Activated CD8-positive, alpha-beta memory T cell treated with anti-CD3 and anti-CD28 coated beads, Interleukin-2, amount 50 U/mL, for 24 hours (primary cell): ENCODE data around the gene SYNJ2.

ENCODE experiments used
- DNase-seq: peaks from one replicate; pipeline ENCODE4 v3.0.0-alpha.2; 2020; ENCODE audit errors: extremely low read depth

SYNJ2 gene

DNA sequence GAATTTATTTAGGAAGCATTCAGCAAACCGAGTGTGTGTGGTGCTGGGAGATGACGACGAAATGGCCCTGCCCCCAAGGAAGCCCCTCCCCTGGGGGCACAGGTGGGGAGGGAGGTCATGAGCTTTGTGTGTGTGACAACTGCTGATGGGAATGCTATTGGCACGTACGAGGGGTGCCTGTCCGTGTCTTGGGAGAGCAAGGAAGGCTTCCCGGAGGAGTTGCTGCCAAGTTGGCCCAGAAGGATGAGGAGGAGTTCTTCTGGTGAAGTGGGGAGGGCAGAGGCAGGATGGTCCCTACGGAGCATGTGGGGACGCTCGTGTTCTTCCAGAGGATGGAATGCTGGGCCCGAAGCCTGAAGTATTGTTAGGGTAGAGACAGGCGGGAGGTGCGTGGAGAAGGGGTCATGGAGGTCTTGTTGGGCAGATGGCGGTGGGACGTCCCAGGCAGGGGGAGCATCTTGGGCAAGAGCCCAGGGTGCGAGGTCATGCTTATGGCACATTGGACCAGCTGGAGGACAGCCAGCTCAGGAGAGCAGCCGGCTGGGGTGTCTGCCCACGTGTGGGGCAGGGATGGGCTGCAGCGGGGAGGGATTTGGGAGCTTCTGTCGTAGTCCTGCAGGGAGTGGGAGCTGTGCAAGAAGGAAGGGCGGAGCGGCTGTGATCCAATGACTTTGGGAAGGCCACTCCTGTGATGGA is 46.1 kb downstream of the SYNJ2 start:
- DNase-seq: no peak

DNA sequence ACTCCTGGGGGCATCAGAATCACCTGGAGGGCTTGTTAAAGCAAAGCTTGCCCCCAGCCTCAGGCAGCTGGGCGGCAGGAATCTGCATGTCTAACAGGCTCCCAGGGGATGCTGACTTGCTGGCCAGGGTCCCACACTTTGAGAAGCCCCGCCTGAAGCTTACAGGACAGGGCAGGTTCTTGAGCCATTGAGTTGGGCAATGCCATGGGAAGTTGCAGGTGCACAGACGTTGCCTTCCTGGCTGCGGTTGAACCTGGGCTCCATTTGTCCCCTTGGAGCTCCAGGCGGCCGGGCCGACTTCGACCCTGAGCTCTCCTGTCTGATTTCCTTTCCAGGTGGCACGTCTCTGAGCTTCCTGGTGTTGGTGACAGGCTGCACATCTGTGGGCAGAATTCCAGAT is 46.8 kb downstream of the SYNJ2 start:
- no peak for DNase-seq

DNA sequence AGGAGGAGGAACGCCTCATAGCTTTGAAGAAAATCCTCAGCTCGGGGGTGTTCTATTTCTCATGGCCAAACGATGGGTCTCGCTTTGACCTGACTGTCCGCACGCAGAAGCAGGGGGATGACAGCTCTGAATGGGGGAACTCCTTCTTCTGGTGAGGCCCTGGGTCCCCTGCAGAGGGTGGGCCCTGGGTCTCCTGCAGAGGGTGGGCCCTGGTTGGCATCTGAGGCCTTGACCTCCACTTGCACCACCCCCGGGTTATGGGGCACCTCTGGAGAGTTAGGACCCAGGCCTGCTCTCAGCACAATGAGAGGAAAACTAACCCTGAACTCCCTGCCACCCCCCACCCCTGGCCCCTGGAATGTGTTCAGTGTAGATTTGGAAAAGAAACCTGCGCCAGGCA is 47.2 kb downstream of the SYNJ2 start:
- no peak for DNase-seq

DNA sequence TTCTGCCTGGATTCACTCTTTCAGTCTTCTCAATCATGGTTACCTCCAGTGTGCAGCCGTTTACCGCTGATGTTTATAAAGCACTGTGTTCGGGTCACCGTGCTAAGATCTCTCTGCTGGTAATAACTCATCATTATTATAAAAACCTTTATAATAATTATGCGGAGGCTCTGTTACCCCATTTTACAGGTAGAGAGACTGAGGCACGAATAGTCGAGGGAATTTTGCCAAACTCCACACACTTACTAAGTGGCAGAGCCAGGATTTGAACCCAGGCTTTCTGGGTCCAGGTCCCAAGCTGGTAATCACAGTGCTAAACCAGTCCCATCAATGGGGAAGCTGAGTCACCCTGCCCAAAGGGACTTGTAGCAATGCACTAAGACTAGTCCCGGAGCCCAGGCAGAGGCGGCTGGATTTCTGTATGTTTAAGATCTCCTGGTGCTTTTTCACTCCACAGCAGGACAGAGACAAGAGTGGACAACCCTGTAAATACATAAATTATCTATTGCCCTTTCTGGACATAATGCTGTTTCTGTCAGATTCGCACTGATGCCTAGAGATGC is 48.1 kb downstream of the SYNJ2 start:
- no peak for DNase-seq

DNA sequence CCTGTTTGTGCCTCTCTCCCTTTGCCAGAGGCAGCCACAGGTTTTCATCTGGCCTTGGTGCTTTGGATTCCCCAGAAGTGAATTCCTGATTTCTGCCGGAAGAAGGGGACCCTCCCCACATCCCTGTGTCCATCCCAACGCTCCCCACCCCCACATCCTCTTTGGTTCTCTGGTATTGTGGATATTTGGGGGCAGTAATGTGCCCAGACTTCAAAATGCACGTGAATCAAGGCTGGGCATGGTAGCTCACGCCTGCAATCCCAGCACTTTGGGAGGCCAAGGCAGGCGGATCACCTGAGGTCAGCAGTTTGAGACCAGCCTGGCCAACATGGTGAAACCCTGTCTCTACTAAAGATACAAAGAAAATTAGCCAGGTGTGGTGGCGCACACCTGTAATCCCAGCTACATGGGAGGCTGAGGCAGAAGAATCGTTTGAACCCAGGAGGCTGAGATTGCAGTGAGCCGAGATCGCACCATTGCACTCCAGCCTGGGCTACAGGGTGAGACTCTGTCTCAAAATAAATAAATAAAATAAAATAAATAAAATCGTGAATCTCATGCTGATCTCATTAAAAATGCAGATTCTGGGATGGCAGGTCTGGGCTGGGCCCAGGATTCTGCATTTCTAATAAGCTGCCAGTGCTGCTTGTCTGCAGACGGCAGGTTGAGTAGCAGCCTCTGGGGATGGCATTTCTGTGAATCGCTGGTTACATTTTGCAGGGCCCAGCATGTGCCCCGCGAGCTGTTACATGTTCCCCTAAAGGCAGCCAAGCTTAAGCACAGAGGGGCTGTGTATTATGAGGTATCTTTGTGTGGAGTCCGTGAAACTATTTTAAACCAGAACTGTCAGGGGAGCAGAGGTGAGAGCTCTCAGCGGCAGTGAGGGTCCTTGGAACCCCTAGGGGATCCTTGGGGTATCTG is 49.0 kb downstream of the SYNJ2 start:
- DNase-seq: no peak

DNA sequence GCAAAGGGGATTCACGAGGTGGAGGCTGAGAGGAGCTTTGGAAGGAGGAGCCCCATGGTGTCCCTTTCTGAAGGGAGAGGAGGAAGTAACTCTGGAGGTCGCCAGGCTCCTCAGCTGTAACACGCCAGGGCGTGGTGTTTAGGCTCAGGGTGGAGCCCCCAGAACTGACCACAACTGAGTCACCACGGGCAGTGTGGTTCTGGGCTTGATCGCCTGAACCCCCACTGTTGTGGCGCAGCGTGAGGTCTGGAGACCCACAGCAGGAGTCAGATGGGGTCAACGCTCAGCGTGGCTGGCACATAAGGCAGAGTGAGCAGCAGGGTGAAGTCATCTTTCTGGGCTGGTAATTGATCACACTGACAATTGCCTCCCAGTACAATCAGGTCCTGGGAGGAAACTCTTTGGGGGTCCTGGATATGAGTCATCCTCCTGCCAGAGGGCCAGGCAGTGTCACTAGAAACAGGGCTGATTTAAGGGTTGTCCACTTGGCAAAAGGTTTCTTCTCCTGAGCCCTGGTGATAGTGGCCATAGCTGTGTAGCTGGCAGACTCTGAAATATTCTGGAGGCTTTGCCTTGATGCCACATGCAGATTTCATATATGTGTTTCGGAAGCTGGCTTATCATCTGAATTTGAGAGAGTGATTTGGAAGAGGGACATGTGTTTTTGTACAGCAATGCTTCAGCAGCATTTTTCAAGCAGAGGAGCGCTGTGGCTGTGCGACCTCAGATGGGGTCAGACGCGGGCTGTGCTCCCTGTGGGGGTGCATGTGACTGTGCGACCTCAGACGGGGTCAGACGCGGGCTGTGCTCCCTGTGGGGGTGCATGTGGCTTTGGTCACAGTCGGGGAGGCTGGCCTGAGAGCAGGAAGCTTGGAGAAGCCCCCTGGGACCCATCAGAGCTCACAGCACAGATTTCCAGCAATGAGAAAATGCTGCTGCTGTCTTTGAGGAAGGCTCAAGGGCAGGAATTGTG is 50.0 kb downstream of the SYNJ2 start:
- no peak for DNase-seq

DNA sequence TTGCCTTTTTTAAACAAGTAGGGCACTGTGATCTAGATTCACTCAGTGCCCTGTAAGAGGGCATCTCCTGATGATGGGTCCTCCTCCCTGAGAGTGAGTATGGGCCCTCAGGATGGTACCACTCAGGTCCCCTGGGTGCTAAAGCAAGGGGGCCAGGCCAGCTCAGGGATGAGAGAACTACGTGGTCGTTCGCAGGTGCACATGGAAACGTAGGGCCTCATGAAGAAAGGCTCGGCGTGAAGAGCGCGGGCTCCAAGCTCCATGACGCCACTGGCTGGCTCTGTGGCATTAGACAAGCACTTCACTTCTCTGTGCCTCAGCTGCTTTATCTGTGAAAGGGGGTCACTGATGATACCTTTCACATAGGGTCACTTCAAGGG is 50.7 kb downstream of the SYNJ2 start:
- no peak for DNase-seq

DNA sequence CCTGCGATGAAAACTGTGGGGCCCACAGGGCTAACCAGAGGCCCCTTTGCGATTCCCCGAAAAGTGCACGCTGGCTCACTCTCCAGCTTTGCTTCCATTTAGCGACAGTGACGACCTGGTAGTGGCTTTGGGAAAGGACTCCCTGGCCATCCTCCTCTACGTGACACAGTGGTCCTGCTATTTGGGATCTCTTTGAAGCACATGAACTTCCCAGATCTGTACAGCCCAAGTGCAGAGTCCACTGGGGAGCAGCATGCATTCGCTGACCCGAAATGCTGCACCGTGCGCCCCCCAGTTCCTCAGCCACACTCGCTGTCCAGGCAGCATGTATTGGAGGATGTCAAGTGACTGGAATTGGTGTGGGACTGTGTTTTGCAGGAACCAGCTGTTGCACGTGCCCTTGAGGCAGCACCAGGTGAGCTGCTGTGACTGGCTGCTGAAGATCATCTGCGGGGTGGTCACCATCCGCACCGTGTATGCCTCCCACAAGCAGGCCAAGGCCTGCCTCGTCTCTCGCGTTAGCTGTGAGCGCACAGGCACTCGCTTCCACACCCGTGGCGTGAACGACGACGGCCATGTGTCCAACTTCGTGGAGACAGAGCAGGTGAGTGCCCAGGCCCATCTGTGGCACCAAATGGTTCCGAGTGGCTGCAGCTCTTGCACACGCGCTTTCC is 51.6 kb downstream of the SYNJ2 start:
- DNase-seq: no peak

DNA sequence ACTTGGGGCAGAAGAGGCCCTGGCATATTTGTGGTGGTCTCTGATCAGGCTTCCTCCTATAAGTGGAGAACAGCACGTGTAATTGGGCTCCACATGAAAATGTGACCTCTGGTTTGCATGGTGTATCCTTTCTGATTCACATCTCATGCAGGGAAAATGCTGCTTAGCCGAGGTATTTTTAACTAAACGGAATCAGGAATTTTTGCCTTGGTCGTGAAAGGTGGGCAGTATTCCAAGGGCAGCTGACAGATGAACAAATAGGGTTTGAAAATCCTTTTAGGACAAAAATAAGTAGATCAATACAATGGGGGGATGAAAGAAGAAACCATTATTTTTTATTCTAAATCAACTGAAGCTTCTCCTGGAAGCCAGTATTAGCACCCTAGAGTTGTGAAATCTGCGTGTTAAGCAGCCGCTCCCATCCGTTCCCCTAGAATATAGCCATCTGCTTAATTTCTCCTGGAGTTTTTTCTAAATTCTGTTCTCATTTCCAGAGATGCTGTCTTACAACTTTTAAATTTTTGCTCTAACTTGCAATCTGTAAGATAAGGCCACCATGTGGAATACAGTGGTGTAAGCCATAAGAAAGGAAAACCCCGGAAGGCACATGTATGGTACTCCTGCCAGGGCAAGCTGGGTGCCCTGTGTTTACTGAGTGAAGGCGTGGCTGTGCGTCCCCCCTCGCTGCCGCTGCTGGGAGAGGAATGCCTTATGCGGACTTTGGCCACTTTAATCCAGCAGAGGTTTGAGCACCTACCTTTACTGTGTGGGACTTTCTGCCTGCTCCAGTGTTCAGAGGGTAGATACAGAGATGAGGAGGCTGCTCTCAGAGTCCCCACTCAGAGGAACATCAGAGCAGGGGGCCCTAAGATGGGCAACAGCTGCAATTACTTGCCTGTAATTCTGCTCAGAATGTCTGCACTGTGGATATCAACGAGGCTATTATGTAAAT is 52.4 kb downstream of the SYNJ2 start:
- DNase-seq: no peak

DNA sequence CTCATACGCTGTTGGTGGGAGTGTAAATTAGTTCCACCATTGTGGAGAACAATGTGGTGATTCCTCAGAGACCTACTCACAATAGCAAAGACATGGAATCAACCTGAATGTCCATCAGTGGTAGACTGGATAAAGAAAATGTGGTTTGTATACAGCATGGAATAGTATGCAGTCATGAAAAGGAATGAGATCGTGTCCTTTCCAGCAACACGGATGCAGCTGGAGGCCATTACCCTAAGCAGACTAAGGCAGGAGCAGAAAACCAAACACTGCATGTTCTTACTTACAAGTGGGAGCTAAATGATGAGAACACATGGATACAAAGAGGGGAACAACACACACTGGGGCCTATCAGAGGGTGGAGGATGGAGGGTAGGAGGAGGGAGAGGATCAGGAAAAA is 54.6 kb downstream of the SYNJ2 start:
- DNase-seq: no peak

DNA sequence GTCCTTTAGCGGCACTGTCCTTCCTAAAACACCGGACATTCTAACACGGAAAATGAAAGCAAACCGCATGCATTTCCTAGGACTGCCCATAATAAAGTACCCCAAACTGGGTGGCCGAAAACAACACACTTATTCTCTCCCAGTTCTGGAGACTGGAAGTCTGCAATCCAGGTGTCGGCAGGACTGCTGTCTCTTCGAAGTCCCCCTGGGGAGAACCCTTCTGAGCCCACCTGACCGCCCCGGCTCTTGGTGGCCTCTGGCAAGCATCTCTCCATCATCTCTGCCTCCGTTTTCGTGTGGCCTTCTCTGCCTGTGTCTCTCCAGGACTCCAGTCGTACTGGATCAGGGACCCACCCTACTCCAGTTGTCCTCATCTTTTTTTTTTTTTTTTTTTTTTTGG is 55.4 kb downstream of the SYNJ2 start:
- no peak for DNase-seq

DNA sequence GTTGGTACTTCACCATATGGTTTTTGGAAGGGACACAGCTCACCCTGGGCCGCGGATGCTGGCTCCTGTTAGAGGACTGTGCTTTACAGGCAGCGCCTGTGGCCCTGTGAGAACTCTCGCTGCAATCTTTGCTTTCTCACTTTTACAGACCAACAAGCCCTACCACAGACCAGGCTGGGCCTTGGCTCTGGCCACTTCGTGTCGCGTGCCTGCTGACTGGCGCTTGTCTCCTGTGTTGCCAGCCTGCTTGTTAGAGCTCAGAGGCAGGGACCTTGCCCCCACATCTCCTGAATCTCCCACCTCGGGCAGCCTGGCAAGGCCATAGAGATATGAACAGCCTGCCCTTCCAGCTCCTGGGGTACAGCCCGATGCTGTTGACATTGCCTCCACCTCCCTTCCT is 56.1 kb downstream of the SYNJ2 start:
- DNase-seq: no peak

DNA sequence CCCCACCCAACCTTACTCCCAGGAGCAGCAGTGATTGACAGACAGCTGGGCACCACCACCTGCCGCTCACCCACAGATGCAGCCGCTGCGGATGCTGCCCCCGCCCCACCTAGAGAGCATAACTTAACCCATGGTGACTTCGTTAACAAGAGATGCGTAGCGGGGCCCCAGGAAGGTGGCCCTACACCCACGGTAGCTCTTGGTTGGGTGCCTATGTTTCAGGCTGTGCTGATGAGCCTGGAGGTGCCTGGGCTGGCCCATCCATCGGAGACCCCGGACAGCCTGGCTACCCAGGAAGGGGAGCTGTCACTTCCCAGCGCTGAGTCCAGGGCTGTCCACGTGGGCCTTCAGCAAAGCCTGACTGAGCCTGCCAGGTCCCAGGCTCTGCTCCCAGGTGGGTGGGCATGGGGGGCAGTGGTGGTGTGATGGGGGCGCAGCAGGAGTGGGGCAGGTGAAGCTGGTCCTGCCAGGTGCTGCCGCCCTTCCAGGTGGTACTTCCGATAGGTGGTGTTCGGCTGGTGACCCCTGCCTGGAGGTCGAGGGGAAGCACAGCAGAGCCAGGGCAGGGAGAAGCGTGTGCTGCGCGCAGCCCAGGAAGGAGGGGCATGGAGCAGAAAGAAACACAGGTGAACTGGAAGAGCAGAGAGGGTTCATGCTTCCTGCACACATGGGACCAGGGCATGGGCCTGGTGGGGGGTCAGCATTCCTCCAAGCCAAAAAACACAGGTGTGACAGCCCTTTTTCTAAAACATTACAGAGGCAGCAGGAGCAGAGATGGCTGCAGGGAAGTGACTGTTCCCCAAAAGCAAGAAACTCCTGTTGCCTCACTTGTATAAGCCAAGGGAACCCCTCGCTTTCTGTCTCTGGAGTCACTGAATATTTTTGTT is 56.9 kb downstream of the SYNJ2 start:
- no peak for DNase-seq

DNA sequence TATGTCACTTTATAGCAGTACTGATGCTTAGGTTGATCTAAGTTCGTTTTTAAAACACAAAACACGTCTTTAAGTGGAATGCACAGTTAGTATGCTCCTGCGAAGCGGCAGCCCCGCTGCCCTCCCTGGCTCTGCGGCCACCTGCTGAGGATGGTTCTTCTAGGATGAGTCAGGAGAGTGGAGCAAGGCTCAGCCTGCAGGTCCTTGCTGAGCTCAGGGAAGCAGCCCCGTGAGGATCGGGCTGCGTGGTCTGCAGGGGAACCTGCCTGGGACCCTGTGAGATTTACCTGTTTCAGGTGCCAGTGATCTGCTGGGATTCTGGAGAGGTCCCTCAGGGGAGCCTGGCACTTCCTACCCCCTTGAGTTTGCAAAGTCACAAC is 57.5 kb downstream of the SYNJ2 start:
- no peak for DNase-seq

DNA sequence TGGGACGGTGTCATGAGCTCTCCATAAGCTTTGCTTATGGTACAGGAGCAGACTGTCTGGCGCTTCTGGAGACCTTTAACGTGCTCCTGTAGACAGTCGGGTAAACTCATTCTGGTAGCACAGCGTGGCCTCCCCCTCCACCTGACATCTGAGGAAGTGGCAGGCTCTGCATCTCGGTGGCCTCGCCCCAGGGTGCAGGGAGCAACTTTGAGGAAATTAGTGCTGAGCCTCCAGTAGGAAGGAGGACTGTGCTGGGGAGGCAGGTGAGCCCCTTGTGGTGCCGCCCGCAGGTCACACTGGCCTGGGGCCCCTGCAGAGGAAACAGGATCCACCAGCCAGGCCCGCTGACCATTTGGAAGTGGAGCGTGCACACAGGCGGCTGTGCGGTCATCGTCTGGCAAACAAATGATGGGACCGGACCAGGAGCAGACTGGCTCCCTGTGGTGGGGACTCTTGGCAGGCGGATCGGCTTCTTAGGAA is 57.9 kb downstream of the SYNJ2 start:
- DNase-seq: no peak

DNA sequence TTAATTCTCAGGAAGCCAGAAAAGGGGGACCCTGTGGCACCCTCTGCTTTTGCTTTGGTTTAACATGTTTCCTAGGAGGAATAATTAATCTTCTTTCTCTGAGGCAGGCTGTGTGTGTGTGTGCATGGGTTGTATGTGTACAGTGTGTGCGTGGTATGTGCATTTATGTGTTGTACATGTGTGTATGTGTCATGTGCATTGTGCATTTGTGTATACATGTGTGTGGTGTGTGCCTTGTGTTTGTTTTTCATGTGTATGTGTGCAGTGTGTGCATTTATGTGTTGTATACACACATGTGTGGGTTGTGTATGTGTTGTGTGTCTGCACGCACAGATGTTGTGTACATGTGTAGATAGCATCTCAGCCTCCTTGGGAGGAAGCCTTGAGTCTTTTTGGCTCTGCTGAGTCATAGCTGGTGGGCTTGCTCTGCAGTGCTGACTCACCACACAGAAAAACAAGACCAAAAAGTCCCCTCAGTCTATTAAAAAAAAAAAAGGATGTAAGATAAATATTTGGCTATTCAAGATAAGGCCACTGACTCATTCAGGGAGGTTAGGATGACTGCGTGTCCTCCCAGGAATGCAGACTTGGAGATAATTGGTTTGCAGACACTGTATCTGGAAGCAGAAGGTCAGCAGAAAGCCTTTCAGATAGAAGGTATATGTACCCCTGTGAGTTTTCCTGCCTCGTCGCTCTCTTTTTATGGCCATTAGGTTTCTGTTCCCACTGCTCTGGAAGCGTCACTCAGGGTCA is 58.6 kb downstream of the SYNJ2 start:
- DNase-seq: no peak

DNA sequence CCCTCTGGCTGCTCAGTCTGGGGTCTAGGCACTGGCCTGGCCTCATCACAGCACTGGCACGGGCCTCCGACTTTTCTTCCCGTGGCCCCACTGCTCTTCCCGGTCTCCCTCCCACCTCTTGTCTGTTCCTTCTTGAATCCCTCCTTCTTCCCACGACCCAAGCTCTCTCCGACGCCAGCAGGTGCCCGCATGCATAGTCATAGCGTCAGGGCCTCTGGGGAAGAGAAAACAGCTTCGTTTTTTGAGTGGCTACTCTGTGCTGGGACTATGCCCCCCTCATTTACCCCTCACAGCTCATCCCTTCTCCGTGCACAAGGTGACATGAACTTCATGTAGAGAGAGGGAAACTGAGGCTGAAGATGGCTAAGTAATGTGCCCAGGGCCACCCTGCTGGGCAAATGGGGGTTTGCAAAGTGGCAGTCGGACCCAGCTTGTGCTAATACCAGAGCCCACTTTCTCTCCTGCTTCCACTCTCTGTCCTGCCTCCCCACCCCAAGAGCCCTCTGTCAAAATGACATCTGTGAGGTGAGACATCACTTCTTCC is 59.2 kb downstream of the SYNJ2 start:
- no peak for DNase-seq

DNA sequence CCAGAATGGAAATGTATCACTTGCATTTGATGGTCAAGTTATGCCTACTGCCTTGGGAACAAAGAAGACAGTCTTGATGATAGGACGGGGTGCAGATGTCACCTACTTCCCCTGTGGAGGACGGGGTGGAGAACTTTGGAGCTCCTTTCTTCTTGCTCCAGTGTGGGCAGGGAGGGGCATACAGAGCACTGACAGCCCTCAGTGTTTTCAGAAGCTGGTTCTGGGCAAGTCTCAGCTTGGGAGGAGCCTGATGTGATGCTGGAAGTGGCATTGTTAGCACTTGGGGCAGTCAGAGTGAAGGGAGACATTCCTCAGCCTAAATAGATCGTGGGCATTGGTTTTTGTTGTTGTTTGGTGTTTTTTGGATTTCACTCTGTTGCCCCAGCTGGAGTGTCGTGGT is 59.7 kb downstream of the SYNJ2 start:
- DNase-seq: no peak
